HEK293 (cell line): Measurements from ENCODE around the gene DNAH6.

Experiments used
- EGR2 ChIP-seq: fragments of 450-650 bp; formaldehyde crosslinking; IDR thresholded peaks from 2 replicates; pipeline ENCODE4 v1.5.1; 2016; ENCODE audit warnings: low read depth, missing biosample characterization, missing genetic modification characterization
- ZNF239 ChIP-seq: fragments of 450-650 bp; formaldehyde crosslinking; IDR thresholded peaks from 2 replicates; pipeline ENCODE4 v1.5.1; 2016; ENCODE audit warnings: missing biosample characterization, missing genetic modification characterization

DNA sequence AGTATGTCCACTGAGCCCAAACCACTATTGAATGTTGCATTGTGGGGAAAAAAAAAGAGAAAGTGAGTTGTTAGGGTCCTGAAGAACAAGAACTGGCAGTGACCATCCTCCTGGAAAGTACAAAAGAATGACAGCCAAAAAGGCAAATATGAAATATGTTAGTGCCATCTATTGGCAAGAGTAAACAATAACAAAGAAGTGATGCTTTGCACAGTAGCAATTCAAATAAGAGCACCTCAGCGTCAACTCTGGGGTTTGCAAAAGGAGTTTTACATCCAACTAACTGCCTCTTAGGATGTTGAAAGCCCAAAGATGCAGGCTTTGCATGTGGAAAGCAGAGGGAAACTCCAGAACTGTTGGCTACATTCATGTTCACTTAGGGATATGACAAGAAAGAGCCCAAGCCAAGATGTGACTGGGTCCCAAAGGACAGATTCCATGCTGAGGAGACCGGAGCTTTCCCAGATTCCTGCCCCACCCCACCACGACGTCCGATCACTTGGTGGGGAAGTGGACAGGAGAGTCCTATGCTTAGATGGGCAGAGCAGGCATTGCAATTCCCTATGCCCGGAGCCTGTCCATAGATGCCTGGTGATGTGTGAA is 349.0 kb downstream of the DNAH6 start:
- TF ChIP-seq EGR2 (tag by site-specific recombination) (no peak), ZNF239 (tag by site-specific recombination) (no peak)
